IMR-90 (cell line): ENCODE results near the gene STAT5A. TPM values are rescaled to one million over a fixed set of nuclear protein-coding genes. Genes with fewer than 3 reads are reported as not detected.

Experiments used
- ATAC-seq: fragments of 200-7000 bp; cut with Tn5 transposase; 2 replicates; pipeline ENCODE4 v1.9.1; 2020; ENCODE audit warnings: low read depth, mild to moderate bottlenecking, moderate library complexity
- BruUV-seq: library from RNA; stranded (reverse); fragments of 400-500 nt; replicated peaks from 2 replicates; lab custom pipeline; 2021; lab: Mats Ljungman, UMichigan
- CTCF ChIA-PET: fragments of 300-600 bp; formaldehyde crosslinking; extraction: SDS; loops from one replicate; lab custom pipeline; 2021; ENCODE audit warnings: antibody characterized with exemption; lab: Yijun Ruan, JAX
- POLR2A ChIA-PET: fragments of 300-600 bp; sonication (Branson Sonifier 250); formaldehyde crosslinking; loops from one replicate; lab custom pipeline; 2022; ENCODE audit warnings: antibody characterized with exemption; ENCODE audit not compliant: unreplicated experiment; lab: Charles Lee
- DNase-seq: peaks from one replicate; pipeline ENCODE4 v3.0.0; 2013
- H2AFZ ChIP-seq: replicated peaks from 2 replicates; pipeline ENCODE3; 2013; ENCODE audit warnings: low read length, mild to moderate bottlenecking; ENCODE audit not compliant: poor library complexity
- H2AK5ac ChIP-seq: 2 replicates; pipeline ENCODE4 v1.6.1; 2013; ENCODE audit warnings: low read depth, low read length, inconsistent platforms
- H2AK9ac ChIP-seq: replicated peaks from 2 replicates; pipeline ENCODE3; 2013; ENCODE audit warnings: mild to moderate bottlenecking, low read depth, low read length, moderate library complexity; ENCODE audit not compliant: poor library complexity
- H2BK120ac ChIP-seq: 2 replicates; pipeline ENCODE4 v1.6.1; 2013; ENCODE audit warnings: low read depth, low read length, inconsistent platforms
- H2BK15ac ChIP-seq: 3 replicates; pipeline ENCODE4 v1.6.1; 2013; ENCODE audit warnings: low read depth, low read length, inconsistent platforms
- H2BK20ac ChIP-seq: 2 replicates; pipeline ENCODE4 v1.6.1; 2013; ENCODE audit warnings: low read depth, mild to moderate bottlenecking, inconsistent platforms, low read length, moderate library complexity
- H2BK5ac ChIP-seq: 2 replicates; pipeline ENCODE4 v1.6.1; 2013; ENCODE audit warnings: mild to moderate bottlenecking, low read depth, low read length, inconsistent platforms; ENCODE audit not compliant: poor library complexity, severe bottlenecking
- H3K14ac ChIP-seq: replicated peaks from 2 replicates; pipeline ENCODE4 v1.6.1; 2013; ENCODE audit warnings: low read depth, low read length, inconsistent platforms
- H3K18ac ChIP-seq: 2 replicates; pipeline ENCODE4 v1.6.1; 2013; ENCODE audit warnings: low read depth, low read length, control low read depth
- H3K23ac ChIP-seq: 2 replicates; pipeline ENCODE4 v1.6.1; 2013; ENCODE audit warnings: low read depth, low read length, inconsistent platforms
- H3K27ac ChIP-seq: 2 replicates; pipeline ENCODE4 v1.5.1; 2013; ENCODE audit warnings: mild to moderate bottlenecking, control low read depth, low read length; ENCODE audit not compliant: insufficient read depth
- H3K27me3 ChIP-seq: 2 replicates; pipeline ENCODE4 v1.6.1; 2013; ENCODE audit warnings: low read length; ENCODE audit not compliant: control insufficient read depth, insufficient read depth
- H3K36me3 ChIP-seq: 2 replicates; pipeline ENCODE4 v1.6.1; 2013; ENCODE audit warnings: low read length, mixed read lengths; ENCODE audit not compliant: control insufficient read depth, insufficient read depth
- H3K4ac ChIP-seq: 2 replicates; pipeline ENCODE4 v1.6.1; 2013; ENCODE audit warnings: low read depth, low read length, inconsistent platforms
- H3K4me1 ChIP-seq: 2 replicates; pipeline ENCODE4 v1.6.1; 2013; ENCODE audit warnings: low read length, mixed read lengths; ENCODE audit not compliant: control insufficient read depth, insufficient read depth
- H3K4me2 ChIP-seq: 2 replicates; pipeline ENCODE4 v1.6.1; 2013; ENCODE audit warnings: low read depth, mild to moderate bottlenecking, control low read depth, low read length, moderate library complexity
- H3K4me3 ChIP-seq: 2 replicates; pipeline ENCODE4 v1.5.1; 2013; ENCODE audit warnings: low read depth, mild to moderate bottlenecking, control low read depth, low read length, moderate library complexity; ENCODE audit not compliant: insufficient read depth
- H3K56ac ChIP-seq: 2 replicates; pipeline ENCODE4 v1.6.1; 2013; ENCODE audit warnings: low read length, inconsistent platforms; ENCODE audit not compliant: insufficient read depth; ENCODE audit errors: extremely low read depth
- H3K79me1 ChIP-seq, 2 experiments: 2 replicates each; pipeline ENCODE4 v1.6.1; 2013; ENCODE audit warnings: low read length in 2 of 2, inconsistent platforms in 1 of 2, low read depth in 1 of 2
- H3K9ac ChIP-seq: 2 replicates; pipeline ENCODE4 v1.6.1; 2013; ENCODE audit warnings: low read depth, low read length, control low read depth
- H3K9me1 ChIP-seq: 2 replicates; pipeline ENCODE4 v1.6.1; 2013; ENCODE audit warnings: low read length, inconsistent platforms; ENCODE audit not compliant: insufficient read depth
- H3K9me3 ChIP-seq: 2 replicates; pipeline ENCODE4 v1.6.1; 2013; ENCODE audit warnings: low read length; ENCODE audit not compliant: control insufficient read depth, insufficient read depth
- H4K20me1 ChIP-seq: 2 replicates; pipeline ENCODE4 v1.6.1; 2013; ENCODE audit warnings: low read length, inconsistent platforms; ENCODE audit not compliant: insufficient read depth
- H4K5ac ChIP-seq: 2 replicates; pipeline ENCODE4 v1.6.1; 2013; ENCODE audit warnings: mild to moderate bottlenecking, low read depth, low read length, control low read depth
- H4K8ac ChIP-seq, 2 experiments: 2 replicates each; pipeline ENCODE4 v1.6.1; 2013; ENCODE audit warnings: low read depth in 2 of 2, low read length in 2 of 2, control low read depth in 1 of 2, inconsistent platforms in 1 of 2
- H4K91ac ChIP-seq: 2 replicates; pipeline ENCODE4 v1.6.1; 2013; ENCODE audit warnings: low read depth, low read length, inconsistent platforms; ENCODE audit not compliant: insufficient read depth
- CHD1 ChIP-seq: IDR thresholded peaks from 2 replicates; pipeline ENCODE4 v1.6.1; 2012; ENCODE audit warnings: low read depth, low read length, improper control_type of control experiment
- MAZ ChIP-seq: IDR thresholded peaks from 2 replicates; pipeline ENCODE4 v1.6.1; 2012; ENCODE audit warnings: low read depth, mild to moderate bottlenecking, low read length, improper control_type of control experiment, moderate library complexity, borderline replicate concordance
- RFX5 ChIP-seq: IDR thresholded peaks from 2 replicates; pipeline ENCODE4 v1.8.0; 2012; ENCODE audit warnings: low read depth, mild to moderate bottlenecking, low read length, moderate library complexity
- SMC3 ChIP-seq: fragments of 150-350 bp; IDR thresholded peaks from 2 replicates; pipeline ENCODE4 v1.6.1; 2016; ENCODE audit warnings: low read depth, mild to moderate bottlenecking, antibody characterized with exemption, low read length, moderate library complexity
- WGBS, 2 experiments: methylation state at CpG; one replicate each; pipeline versions ENCODE4 v1.1.5 to v1.1.7; 2013; ENCODE audit warnings: missing lambda C conversion rate in 2 of 2; ENCODE audit not compliant: insufficient read length in 1 of 2; ENCODE audit errors: extremely low coverage in 2 of 2; 5-methylcytosine and 5-hydroxymethylcytosine counted together
- dilution Hi-C: fragments of 300-500 bp; cut with HindIII; formaldehyde crosslinking; loops from one replicate; pipeline ENCODE4 v1.14.3; 2018; ENCODE audit warnings: low sequenced_read_pairs; ENCODE audit not compliant: unreplicated experiment
- in situ Hi-C: fragments of 300-500 bp; cut with MboI; formaldehyde crosslinking; loops from 3 replicates; pipeline ENCODE4 v1.14.3; 2019; ENCODE audit warnings: low sequenced_read_pairs, inconsistent platforms, mixed read lengths
- intact Hi-C: fragments of 100-400 bp; cut with micrococcal nuclease; formaldehyde crosslinking; loops from 2 replicates; pipeline ENCODE4 v1.10.0; 2022
- polyA plus RNA-seq, 3 experiments: library from polyadenylated mRNA; depleted of rRNA; stranded (reverse); fragments of >200 nt; gene quantifications; 2 replicates each; pipeline ENCODE4 v1.2.3, GENCODE V29; 2012; ENCODE audit warnings: low replicate concordance in 1 of 3
- total RNA-seq: library from RNA; depleted of rRNA; stranded (reverse); fragments of >200 nt; gene quantifications from 2 replicates; pipeline ENCODE4 v1.2.3, GENCODE V29; 2012
- TF ChIP-seq, protein P1 (sequence below): fragments of 150-350 bp; IDR thresholded peaks from 2 replicates; pipeline ENCODE4 v1.6.1; 2016; ENCODE audit warnings: low read depth, mild to moderate bottlenecking, low read length, moderate library complexity, borderline replicate concordance

STAT5A gene
- total and polyA plus RNA-seq, 2 of the 4 experiments (the other 2 are of a cell fraction), result 1.3 to 1.4 TPM

- Histone ChIP-seq H3K4ac (no peak overlapping the region), H4K20me1 (no peaks in the 10 kb centered on the region), H2AK5ac (no peak overlapping the region), H2AFZ (no peak overlapping the region), H3K56ac (no peak overlapping the region), H3K9me1 (0 out of 2 replicates have a peak, but pooled peaks cover 1% of the 10 kb centered on the region), H3K9me3 (no peaks in the 10 kb centered on the region), H3K27ac (no peak overlapping the region), H3K4me2 (no peak overlapping the region), H3K18ac (no peak overlapping the region), H2BK15ac (no peak overlapping the region), H2BK20ac (no peak overlapping the region), H3K23ac (no peak overlapping the region), H3K14ac (no peak overlapping the region), H3K79me1 (no peaks in the 10 kb centered on the region), H3K9ac (no peak overlapping the region), H4K8ac (no peak overlapping the region), H4K5ac (no peak overlapping the region), H2AK9ac (no peak overlapping the region), H4K91ac (no peak overlapping the region), H2BK120ac (no peak overlapping the region), H3K4me3 (no peak overlapping the region), H3K27me3 (no peaks in the 10 kb centered on the region; the same call in 1 of the 2 replicates), H3K36me3 (no peaks in the 10 kb centered on the region), H3K4me1 (peaks cover 10% of the 10 kb centered on the region), H2BK5ac (no peak overlapping the region)
- WGBS, 2 experiments, result no CpG with 5 or more reads among the region's 6 CpGs
- intact Hi-C loops, result no loop called here
- ATAC-seq (no peak), DNase-seq (no peak)
- no TSS peak for BruUV-seq
- in situ Hi-C loops, result no loop called here
- ChIA-PET POLR2A (no interaction called here), CTCF (no interaction called here)
- dilution Hi-C loops, result no loop called here
- TF ChIP-seq MAZ, result no peak
- TF ChIP-seq CHD1, result no peak
- TF ChIP-seq SMC3, result no peak
- TF ChIP-seq, protein P1, sequence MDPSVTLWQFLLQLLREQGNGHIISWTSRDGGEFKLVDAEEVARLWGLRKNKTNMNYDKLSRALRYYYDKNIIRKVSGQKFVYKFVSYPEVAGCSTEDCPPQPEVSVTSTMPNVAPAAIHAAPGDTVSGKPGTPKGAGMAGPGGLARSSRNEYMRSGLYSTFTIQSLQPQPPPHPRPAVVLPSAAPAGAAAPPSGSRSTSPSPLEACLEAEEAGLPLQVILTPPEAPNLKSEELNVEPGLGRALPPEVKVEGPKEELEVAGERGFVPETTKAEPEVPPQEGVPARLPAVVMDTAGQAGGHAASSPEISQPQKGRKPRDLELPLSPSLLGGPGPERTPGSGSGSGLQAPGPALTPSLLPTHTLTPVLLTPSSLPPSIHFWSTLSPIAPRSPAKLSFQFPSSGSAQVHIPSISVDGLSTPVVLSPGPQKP, result no peak
- TF ChIP-seq RFX5, result no peak
Measured at GRCh38 chr17:42282478-42283080, 5.7 kb upstream of the STAT5A start.
